NCI-H2107 treated with DMSO at 0.1 percent for 48 hours (cell line): ENCODE results near the gene FBXO33.
A peak's percentile ranks its signal among the peaks of the same experiment; 100 is the strongest.

Source experiments
- DNase-seq: peaks from one replicate; lab custom pipeline; 2025; ENCODE audit not compliant: unreplicated experiment; lab: John Stamatoyannopoulos, UW

Gene FBXO33, protein sequence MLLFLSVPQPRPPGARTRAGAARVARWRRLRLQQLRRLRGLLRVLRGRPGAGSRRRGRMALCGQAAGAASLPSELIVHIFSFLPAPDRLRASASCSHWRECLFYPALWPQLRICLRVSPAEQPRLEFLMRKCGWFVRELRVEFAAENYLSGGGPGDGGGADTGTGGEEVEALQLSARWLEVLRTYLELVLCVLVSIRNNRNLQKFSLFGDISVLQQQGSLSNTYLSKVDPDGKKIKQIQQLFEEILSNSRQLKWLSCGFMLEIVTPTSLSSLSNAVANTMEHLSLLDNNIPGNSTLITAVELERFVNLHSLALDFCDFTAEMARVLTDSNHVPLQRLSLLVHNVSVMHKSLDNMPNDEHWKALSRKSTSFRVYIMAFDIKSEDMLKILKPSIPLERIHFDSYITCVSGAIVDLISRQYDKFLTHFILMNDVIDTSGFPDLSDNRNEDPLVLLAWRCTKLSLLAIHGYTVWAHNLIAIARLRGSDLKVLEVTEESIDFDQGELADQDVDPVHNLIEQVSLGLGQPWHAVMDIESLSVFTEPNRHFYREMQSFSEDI

DNA sequence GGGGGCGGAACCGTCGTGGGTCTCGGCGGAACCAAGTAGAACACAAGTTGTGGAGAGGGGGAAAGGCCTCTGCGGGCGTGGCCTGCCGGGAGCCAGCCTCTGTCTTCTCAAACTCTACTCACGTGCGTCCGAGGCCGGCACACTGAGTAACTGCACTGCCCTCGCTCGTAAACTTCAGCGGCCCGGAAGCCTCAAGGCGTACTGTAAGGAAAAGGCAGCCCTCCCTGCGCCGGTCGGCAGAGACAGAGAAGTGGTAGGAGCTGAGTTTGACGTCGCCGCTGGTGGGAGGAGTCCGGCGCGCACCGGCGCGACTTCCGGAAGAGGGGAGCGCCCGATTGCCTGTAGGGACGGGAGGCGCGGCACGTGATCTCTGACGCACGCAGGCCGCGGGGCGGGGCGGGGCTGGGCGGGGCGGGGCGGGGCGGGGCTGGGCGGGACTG is at the start of gene FBXO33:
Gene FBXO33 (minus strand): TSS at position 255 of the 440 bp plus-strand sequence. CDS start 271 bp downstream, outside the sequence.
- DNase-seq = peak; percentile 96

DNA sequence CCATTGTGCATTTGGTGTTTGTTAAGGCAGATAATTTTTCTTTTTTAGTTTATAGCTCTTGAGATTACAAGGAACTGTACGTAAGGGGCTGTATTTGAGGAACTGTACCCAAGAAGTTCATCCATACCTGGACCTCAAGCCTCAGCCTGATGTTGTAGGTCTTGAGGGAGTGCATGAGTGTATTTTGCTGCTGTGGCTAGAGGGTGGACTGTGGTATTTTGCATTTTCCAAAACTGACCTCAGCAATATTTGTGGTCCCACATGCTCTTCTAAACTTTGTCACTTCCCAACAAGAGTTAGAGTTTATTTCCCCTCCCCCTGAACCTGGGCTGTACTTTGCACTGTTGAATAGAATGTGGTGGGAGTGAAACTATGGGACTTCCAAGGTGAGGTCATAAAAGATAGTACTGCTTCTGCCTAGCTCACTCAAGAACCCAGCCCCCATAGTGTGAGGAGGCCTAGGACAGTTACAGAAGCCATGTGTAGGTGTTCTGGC is 42.2 kb upstream of the FBXO33 start:
- DNase-seq = no peak

DNA sequence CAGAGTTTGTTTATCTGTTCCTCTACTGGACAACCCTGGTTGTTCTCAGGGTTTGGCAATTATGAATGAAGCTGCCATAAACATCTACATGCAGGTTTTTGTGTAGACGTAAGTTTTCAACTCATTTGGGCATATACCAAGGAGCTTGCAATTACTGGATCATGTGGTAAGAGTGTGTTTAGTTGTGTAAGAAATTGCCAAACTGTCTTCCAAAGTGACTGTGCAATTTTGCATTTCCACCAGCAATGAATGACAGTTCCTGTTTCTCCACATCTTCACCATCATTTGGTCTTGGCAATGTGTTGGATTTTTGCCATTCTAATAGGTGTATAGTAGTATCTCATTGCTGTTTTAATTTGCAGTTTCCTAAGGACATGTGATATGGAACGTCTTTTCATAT is 39.8 kb upstream of the FBXO33 start:
- no peak for DNase-seq

GRCh38 chr14:39469094-39469710 is 37.0 kb upstream of the FBXO33 start:
- DNase-seq = no peak

GRCh38 chr14:39467889-39468524 is 35.8 kb upstream of the FBXO33 start:
- DNase-seq = peak; percentile 31

DNA sequence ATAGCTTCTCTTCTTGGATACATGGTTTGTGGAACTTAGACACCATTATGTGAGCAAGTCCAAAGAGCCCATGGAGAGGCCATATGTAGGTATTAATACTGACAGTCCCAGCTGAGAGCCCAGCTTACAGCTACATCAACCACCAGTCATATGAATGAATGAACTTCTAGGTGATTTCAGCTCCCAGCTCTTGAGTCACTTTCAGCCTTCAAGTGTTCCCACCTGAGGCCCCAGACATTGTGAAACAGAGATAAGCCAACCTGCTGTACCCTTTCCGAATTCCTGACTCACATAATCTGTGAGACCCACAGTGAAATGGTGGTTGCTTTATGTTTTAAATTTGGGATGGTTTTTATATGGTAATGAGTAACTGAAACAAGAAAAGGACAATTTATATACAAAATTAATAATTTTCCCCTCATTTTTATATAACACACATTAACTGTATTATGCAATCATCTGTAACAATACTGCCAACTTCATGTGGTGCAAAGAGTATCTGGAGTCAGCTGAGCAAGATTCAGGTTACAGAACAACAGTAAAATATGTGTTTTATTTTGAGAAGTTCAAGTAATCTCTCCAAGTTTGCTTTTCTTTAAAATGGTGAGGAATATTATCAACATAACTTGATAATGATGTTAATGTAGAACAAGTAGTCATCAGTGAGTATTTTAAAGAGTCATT is 27.7 kb upstream of the FBXO33 start:
- DNase-seq = no peak

- DNase-seq = no peak
Observed at GRCh38 chr14:39456702-39457250, 24.5 kb upstream of the FBXO33 start.

DNA sequence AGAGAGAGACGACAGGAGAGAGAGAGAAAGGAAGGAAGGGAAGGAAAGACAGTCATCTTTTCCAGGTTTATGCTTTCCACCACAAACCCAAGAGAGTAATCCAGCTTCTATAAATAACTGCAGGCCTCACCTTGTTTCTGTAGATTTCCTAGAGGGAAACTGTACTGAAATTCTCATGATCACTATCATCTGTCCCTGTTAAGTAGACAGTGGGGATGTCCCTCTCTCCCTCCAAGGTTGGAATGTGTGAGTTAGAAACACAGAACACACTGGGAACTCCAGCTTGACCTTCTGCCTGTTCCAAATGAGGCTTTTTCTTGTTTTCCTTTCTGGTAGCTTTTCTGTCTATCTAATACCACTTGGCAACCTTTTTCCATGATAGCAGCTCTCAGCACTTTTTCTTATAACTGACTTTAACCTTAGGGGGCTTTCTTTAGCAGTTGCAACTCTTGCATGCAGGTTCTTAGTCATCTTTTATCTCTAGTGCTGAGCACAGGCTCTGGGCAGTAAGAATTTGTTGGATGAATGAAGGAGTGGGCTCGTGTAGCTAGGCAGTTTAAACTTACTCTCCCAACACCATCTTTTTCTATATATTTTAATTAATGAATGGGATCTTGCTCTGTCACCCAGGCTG is 22.8 kb upstream of the FBXO33 start:
- DNase-seq = no peak

DNA sequence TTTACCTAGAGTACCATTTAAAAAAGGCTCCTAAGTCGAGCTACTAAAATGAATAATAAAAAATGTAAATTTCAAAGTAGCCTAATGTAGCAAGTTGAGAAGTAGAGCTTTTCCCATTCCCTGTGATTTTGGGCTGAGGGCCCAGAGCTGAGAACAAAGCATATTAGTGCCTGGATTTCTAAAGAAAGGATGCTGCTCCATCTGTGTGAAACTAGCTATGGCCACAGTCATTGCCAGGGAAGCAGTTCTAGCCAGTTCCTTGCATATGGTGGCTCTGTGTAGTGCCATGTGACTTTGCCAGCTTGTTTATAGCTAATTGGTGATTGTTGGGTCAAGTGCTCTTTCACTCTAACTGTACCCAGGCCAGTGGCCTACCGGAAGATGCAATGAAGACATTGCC is 20.4 kb upstream of the FBXO33 start:
- no peak for DNase-seq

- no peak for DNase-seq
Observed at GRCh38 chr14:39451811-39452210, 19.6 kb upstream of the FBXO33 start.

- DNase-seq = no peak
Observed at GRCh38 chr14:39447175-39447661, 15.0 kb upstream of the FBXO33 start.

DNA sequence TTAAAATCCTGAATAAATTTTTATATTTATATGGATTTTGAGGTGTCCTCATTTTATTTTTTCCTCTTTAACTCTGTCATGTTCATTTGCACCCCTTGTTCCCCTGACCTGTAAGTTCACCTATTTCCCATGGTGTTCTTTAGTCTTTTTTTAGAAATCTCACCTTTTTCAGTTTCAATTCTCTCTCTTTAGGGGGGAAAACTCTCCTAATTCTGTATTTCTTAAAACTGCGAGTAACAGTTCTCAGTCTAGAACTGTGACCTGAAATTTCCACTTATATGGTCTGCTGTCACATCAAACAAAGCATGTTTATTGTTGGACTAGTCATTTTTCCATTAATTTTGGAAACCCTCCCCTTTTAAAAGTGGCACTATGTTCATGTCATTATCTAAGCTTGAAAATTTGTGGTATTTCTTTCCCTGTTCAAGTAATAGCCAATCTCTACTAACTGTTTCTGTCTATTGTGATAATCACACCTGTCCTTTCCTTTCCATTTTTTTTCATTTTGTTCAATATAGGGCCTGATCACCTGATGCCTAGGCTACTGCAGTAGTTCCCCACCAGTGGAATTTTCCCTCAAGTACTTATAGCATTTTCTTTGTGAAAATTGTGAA is 14.0 kb upstream of the FBXO33 start:
- no peak for DNase-seq

DNA sequence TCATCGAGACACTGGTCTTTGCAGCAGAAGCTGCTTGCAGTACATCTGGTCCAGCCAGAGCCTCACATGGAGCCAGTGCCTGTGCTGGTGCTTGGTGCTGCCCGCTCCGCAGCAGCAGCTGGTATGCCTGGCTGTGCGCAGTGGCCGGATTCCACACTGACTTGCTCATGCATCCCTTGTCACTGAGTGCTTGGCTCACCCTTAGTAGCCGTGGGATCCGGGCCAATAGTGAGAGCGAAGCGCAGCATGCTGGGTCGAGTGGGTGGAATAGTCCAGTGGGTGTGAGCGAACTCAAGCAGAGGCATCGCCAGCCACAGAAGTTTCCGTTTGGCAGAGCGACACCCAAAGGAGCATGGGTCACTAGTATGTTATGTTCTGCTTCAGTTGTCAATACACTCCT is 10.1 kb upstream of the FBXO33 start:
- no peak for DNase-seq

DNA sequence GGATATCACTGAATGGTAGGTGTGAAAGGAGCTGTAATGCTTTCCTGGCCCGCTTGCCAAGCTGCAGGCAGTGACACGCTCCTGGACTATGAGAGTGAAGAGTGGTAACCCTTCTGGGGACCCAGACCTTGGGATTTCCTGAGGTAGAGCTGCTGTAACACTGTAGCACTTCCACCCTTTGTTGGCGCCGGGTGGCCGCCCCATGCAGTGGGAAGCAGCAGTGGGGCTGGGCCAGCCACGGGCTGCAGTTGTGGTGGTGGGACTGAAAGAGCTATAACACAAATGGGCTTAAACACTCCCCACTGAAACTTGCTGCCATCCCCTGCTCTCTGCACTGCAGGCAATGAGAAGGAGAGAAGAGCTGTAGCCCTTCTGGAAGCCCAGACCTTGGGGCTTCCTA is 9.6 kb upstream of the FBXO33 start:
- DNase-seq = no peak

DNA sequence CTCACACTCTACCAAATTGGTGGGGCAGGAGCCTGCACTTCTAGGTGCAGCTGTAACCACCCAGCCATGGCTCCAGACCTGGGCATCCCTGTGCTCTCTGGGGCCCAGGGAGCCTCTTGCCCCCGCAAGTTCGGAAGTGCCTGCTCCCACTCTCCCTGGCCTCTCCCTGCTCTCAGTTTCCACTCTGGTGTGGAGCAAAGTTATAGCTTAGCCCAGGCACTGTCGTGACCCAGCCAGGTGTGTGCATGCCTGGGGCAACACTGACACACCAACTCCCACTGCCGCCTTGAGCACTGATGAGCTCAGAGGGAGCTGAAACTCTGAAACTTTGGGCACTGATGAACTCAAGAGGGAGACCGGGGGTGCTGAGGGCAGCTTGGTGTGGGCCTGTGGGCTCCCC is 8.7 kb upstream of the FBXO33 start:
- no peak for DNase-seq

- no peak for DNase-seq
Observed at GRCh38 chr14:39435241-39435640, 3.0 kb upstream of the FBXO33 start.

DNA sequence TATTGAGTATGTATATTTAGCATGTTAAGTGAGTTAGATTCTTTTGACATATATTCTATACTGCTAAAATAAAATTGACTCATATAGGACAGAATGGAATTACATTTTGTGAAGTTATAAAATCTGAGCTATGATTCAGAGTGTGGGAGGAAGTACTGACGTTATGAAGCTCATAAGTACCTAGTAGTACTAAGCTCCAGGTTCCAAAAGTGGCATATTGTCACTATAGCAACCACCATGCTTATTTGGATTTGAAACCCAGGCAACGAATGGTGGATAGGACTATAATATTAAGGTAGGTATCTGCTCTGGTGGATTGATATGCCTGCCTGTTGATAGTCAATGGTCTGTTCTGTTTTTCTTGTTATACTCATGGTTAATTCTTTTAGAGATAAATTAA is 2.2 kb upstream of the FBXO33 start:
- DNase-seq = no peak

- peak; percentile 25 for DNase-seq
Observed at GRCh38 chr14:39433452-39433813, 1.2 kb upstream of the FBXO33 start.

DNA sequence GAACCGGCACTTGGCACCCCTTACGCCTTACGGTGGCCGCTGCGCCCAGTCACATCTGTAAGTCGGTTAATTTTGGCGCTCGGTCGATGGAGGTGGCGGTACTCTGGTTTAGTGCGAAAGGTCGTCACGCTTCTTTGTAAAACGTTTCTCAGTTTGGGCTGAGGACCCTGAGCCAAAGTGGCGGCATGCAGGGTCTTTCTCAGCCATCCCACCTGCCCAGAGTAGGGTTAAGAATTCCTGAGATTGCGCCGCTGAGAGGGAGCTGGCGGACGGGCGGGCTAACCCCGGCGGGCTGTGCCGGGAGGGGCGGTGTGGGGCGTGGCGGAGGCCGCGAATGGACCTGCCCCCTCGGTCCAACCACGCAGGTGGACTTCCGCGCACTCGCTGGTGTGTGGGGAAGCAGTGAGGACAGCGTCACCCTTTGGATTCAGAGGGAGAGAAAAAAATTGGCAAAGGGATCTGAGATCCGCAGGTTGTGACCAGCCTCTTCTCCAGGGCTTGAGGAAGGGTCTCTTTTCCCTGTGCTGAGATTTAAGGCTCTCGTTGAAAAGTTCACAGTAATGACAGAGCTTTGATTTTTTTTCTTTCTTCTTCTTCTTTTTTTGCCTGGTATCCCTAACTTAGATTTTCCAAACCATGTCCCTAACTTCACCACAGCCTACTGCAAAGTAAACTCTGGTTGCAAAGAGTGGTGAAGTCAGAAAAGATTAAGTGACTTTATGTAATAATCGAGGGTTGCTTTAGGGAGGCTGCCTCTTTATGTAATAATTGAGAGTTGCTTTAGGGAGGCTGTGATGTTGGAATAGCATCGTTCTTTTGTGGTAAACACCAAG is 602 bp upstream of the FBXO33 start:
- DNase-seq = peak; percentile 95
